Esophagus squamous epithelium (tissue), 5 donors: ENCODE measurements around the gene ZNF831. TPM values are rescaled to one million over a fixed set of nuclear protein-coding genes. Genes with fewer than 3 reads are reported as not detected.

Experiments
- DNase-seq: peaks from one replicate; lab custom pipeline; 2025; lab: John Stamatoyannopoulos, UW
- H3K27ac ChIP-seq, 4 donors: fragments of 200-600 bp; sonication (generic); one replicate each; pipeline ENCODE4 v1.5.1; 2016 to 2019; ENCODE audit warnings: mild to moderate bottlenecking in 1 of 4
- H3K27me3 ChIP-seq, 4 donors: fragments of 200-600 bp; sonication (generic); 1 replicate in 3 of 4; 2 replicates in 1 of 4; pipeline versions ENCODE4 v1.5.1 to v1.6.0; 2017 to 2021; ENCODE audit warnings: antibody characterized with exemption in 1 of 4
- H3K36me3 ChIP-seq, 3 donors: fragments of 200-600 bp; sonication (generic); one replicate each; pipeline ENCODE4 v1.5.1; 2016 to 2019
- H3K4me1 ChIP-seq, 3 donors: fragments of 200-600 bp; sonication (generic); one replicate each; pipeline ENCODE4 v1.5.1; 2017 to 2019
- H3K4me3 ChIP-seq, 4 donors: fragments of 200-600 bp; sonication (generic); 1 replicate in 3 of 4; 2 replicates in 1 of 4; pipeline ENCODE4 v1.5.1; 2016 to 2019; ENCODE audit warnings: mild to moderate bottlenecking in 2 of 4, moderate library complexity in 1 of 4
- H3K9me3 ChIP-seq, 3 donors: fragments of 200-600 bp; sonication (generic); one replicate each; pipeline ENCODE4 v1.5.1; 2016 to 2019
- POLR2A ChIP-seq, 4 donors: fragments of 450-650 bp; IDR thresholded peaks; one replicate each; pipeline ENCODE4 v1.6.1; 2017; ENCODE audit warnings: antibody characterized with exemption in 4 of 4, mild to moderate bottlenecking in 4 of 4, moderate library complexity in 3 of 4
- WGBS, 2 donors: methylation state at CpG; one replicate each; pipeline ENCODE4 v1.1.5; 2018; 5-methylcytosine and 5-hydroxymethylcytosine counted together
- intact Hi-C: fragments of 100-400 bp; cut with DNase I; formaldehyde crosslinking; loops from one replicate; pipeline ENCODE4 v1.15.0; 2022
- total RNA-seq, 4 donors: library from RNA; depleted of rRNA; stranded (reverse); fragments of >200 nt; gene quantifications; one replicate each; pipeline ENCODE4 v1.1.0, GENCODE V29; 2016
- TF ChIP-seq, protein P1 (sequence below), 6 experiments: fragments of 450-650 bp in 4 of 6; fragments of 200-600 bp in 2 of 6; sonication (generic) in 2 of 6; IDR thresholded peaks; one replicate each; pipeline ENCODE4 v1.5.1; 2016 to 2019; ENCODE audit warnings: antibody characterized with exemption in 6 of 6, mild to moderate bottlenecking in 4 of 6, moderate library complexity in 4 of 6
- donor health status: DM: yes; HTN: yes; CAD: no.

ZNF831 gene
- total RNA-seq, 4 donors from 2014 or later, result 0.38 to 1.7 (median 0.60) TPM

DNA sequence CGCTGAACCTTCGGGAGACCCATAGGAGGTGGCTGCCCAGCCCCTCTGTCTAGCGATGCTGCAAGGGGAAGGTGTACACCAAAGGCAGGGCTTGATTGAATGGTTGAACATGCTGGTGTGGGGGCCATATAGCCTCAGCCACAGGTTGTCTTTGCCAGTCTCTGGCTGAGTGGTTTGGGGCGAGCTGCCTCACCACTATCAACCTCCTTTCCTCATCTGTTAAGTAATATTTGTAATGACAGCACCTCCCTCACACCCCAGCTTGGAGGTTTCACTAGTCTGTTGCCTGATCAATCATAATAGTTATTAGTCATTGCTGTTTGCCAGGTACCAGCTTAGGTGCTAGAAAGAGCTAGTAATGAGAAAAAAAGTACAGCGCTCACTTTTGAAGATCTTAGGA, 11.8 kb upstream of the ZNF831 start:
- WGBS, 2 donors, result 62 to 81% methylated on average over 3 to 5 of the region's 5 CpGs
- peak overlapping the region in 3 of 4 donors; percentile 15 to 66 (median 55) for H3K27ac ChIP-seq
- peaks cover 22 to 83% (median 55%) of the 10 kb centered on the region in 3 donors for H3K4me1 ChIP-seq
- H3K4me3 ChIP-seq, result no peak overlapping the region
- no peak for DNase-seq
- no peaks in the 10 kb centered on the region for H3K36me3 ChIP-seq
- no peaks in the 10 kb centered on the region for H3K27me3 ChIP-seq
- TF ChIP-seq, protein P1, sequence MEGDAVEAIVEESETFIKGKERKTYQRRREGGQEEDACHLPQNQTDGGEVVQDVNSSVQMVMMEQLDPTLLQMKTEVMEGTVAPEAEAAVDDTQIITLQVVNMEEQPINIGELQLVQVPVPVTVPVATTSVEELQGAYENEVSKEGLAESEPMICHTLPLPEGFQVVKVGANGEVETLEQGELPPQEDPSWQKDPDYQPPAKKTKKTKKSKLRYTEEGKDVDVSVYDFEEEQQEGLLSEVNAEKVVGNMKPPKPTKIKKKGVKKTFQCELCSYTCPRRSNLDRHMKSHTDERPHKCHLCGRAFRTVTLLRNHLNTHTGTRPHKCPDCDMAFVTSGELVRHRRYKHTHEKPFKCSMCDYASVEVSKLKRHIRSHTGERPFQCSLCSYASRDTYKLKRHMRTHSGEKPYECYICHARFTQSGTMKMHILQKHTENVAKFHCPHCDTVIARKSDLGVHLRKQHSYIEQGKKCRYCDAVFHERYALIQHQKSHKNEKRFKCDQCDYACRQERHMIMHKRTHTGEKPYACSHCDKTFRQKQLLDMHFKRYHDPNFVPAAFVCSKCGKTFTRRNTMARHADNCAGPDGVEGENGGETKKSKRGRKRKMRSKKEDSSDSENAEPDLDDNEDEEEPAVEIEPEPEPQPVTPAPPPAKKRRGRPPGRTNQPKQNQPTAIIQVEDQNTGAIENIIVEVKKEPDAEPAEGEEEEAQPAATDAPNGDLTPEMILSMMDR (IDR thresholded peaks at IDR 0.05), result no peak
- no peak for TF ChIP-seq POLR2A (IDR thresholded peaks at IDR 0.05)
- no peaks in the 10 kb centered on the region for H3K9me3 ChIP-seq
- intact Hi-C loops, result no loop called here

DNA sequence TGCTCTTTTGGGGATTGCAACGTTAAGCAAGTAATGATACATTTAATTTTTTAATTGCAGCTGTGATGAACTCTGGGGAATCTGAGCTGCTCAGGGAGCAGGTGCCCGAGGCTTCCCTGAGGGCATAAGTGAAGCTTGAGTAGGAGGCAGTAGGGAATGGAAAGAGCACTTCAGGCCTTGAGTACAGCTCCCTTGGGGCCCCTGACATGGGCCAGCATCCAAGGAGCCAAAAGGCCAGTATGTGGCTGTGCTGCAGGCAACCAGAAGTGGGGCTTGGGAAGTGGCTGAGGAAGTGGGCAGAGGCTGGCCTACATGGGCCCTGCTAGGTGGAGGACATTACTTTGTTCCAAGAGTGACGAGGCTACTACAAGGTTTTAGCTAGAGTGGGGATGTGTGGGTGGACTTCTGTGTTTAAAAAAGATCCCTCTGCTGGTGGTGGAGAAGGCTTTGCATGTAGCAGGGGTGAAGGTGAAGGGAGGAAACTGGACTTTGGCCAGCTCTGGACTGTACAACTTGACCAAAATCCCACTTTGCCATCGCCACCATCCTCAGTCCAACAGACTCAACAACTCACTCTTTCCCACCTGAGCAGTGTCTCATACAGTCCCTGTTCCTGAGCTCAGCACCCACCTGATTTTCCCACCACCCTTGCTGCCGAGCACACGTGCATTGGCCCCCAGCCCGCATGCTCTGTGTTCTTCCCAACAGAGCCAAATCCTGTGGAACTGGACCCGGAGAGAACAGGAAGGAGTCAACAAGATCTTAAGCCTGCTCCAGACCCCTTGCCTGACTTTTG, 10.9 kb upstream of the ZNF831 start:
- intact Hi-C loops, result no loop called here
- 60 to 81% methylated on average over 3 to 5 of the region's 8 CpGs for WGBS, 2 donors
- H3K27ac ChIP-seq, result peak overlapping the region in 3 of 4 donors; percentile 12 to 55 (median 45)
- no peaks in the 10 kb centered on the region for H3K9me3 ChIP-seq
- TF ChIP-seq POLR2A (IDR thresholded peaks at IDR 0.05), result no peak
- TF ChIP-seq, protein P1 (IDR thresholded peaks at IDR 0.05), result no peak
- no peak for DNase-seq
- no peaks in the 10 kb centered on the region for H3K27me3 ChIP-seq
- H3K4me3 ChIP-seq, result no peak overlapping the region
- no peaks in the 10 kb centered on the region for H3K36me3 ChIP-seq
- H3K4me1 ChIP-seq, result peaks cover 22 to 80% (median 53%) of the 10 kb centered on the region in 3 donors

DNA sequence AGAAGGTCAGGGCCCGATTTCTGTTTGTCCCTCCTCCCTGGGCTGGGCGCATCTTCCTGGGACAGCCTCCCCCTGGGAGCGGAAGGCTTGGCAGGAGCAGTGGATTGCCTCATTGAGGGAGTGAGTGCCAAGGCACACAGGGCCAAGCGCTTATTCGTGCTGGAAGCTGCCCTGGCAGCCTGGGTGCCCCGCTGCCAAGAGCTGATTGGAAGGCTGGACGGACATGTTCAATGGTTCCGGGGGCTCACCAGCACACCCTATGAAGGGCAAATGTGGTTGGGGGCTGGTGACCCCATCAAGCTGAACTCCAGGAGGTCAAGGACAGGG, 10.3 kb upstream of the ZNF831 start:
- no peak for TF ChIP-seq POLR2A (IDR thresholded peaks at IDR 0.05)
- TF ChIP-seq, protein P1 (IDR thresholded peaks at IDR 0.05), result no peak
- 13 to 21% methylated on average over 4 to 5 of the region's 8 CpGs for WGBS, 2 donors
- no peak for DNase-seq
- no peak overlapping the region for H3K4me3 ChIP-seq
- H3K4me1 ChIP-seq, result peaks cover 22 to 81% (median 54%) of the 10 kb centered on the region in 3 donors
- H3K9me3 ChIP-seq, result no peaks in the 10 kb centered on the region
- H3K36me3 ChIP-seq, result no peaks in the 10 kb centered on the region
- intact Hi-C loops, result no loop called here
- H3K27ac ChIP-seq, result peak overlapping the region in 3 of 4 donors; percentile 12 to 55 (median 45)
- H3K27me3 ChIP-seq, result no peaks in the 10 kb centered on the region

DNA sequence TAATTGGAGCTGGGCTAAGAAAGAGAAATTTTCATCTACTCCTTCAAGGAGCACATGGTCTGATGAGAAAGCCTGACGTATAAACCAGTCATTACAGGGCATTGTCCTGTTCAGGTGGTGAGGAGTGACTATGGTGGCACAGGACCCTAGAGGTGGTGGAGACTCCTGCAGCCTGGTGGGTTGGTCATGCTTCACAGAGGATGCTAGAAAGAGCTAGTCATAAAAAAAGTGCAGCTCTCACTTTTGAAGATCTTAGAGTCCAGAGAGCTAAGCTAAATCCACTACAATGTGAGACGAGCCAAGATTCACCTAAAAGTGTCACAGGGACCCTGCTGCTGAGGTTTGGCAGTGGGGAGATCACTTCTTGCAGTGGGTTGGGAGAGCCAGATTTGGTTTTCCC, 9.8 kb upstream of the ZNF831 start:
- peaks cover 0 to 4% (median 0%) of the 10 kb centered on the region in 4 donors for H3K27me3 ChIP-seq
- TF ChIP-seq POLR2A (IDR thresholded peaks at IDR 0.05), result no peak
- TF ChIP-seq, protein P1 (IDR thresholded peaks at IDR 0.05), result no peak
- H3K36me3 ChIP-seq, result no peaks in the 10 kb centered on the region
- intact Hi-C loops, result no loop called here
- peak overlapping the region in 3 of 4 donors; percentile 12 to 55 (median 45) for H3K27ac ChIP-seq
- 38 to 88% methylated on average over 2 of the region's 2 CpGs for WGBS, 2 donors
- no peak for DNase-seq
- no peaks in the 10 kb centered on the region for H3K9me3 ChIP-seq
- H3K4me1 ChIP-seq, result peaks cover 22 to 84% (median 51%) of the 10 kb centered on the region in 3 donors
- no peak overlapping the region for H3K4me3 ChIP-seq

DNA sequence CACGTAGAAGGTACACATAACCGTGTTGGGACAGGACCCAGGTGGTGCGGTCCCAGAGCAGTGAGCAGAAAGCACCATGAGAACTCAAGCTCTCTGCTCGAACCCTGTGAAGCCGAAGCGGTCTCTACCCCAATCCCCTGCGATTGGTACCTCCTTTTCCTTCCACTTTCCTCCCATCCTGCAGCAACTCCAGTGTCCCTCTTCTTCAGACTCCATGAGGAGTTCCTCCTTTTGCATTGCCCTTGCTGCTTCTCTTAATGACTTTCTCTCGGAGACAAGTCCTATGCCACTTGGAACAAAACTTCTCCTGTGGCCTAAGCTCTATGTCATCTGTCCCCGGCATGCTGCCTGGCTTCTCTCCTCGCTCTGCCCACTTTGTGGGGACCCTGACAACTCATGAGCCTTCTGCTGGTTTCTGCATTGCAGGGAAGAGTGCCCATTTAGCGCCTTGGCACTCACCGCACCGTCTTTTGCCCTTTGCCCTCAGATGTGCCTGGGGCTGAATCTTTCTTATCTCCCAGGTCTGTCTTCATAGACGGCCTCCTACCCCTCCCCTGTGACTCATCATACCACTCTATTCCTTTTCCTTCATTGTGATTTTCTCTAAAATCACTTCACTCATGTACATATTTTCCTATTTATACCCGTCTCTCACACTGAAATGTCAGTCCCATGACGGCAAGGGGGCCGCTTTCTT, 9.2 kb upstream of the ZNF831 start:
- no peak overlapping the region for H3K4me3 ChIP-seq
- H3K9me3 ChIP-seq, result no peaks in the 10 kb centered on the region
- H3K36me3 ChIP-seq, result no peaks in the 10 kb centered on the region
- peaks cover 0 to 10% (median 0%) of the 10 kb centered on the region in 4 donors for H3K27me3 ChIP-seq
- no peak for TF ChIP-seq POLR2A (IDR thresholded peaks at IDR 0.05)
- TF ChIP-seq, protein P1 (IDR thresholded peaks at IDR 0.05), result no peak
- H3K4me1 ChIP-seq, result peaks cover 22 to 83% (median 50%) of the 10 kb centered on the region in 3 donors
- 76 to 80% methylated on average over 14 to 17 of the region's 17 CpGs for WGBS, 2 donors
- no peak for DNase-seq
- H3K27ac ChIP-seq, result no peak overlapping the region
- intact Hi-C loops, result no loop called here
